GM19099 (cell line): ENCODE measurements around the gene SLC22A4.

Source experiments
- POLR2A ChIP-seq: IDR thresholded peaks from 3 replicates; pipeline ENCODE4 v1.6.1; 2011; ENCODE audit warnings: low read depth; ENCODE audit not compliant: insufficient read length; ENCODE audit errors: extremely low read depth

SLC22A4 gene

DNA sequence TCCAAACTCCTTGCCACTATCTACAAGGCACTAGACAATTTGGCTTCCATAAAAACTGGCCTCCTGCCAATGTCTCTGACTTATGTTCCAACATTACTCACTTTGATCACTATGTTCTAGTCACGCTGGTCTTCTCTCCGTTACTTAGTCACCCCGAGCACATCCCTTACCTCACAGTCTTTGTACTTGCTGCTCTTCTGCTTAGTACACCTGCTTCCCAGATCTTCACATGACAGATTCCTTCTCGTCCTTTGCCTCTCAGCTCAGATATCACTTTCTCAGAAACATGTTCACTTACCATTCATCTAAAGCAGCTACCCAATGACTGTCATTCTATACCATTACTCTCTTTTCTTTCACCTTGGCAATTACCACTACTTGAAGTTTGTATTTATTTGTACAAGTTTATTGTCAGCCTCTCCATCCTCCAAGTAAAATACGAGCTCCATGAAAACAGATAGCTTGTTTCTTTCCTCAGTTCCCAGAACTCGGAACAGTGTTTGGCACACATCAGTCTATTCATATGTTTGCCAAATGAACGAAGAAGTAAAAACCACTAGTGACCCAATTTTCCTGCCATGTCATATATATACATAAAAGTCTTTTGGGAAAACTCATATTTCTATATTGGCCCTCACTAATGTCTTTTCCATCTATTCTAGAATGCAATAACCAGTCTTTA lies 69.4 kb downstream of the SLC22A4 start:
- TF ChIP-seq POLR2A: no peak

GRCh38 chr5:132364319-132364718 lies 70.1 kb downstream of the SLC22A4 start:
- TF ChIP-seq POLR2A: no peak

DNA sequence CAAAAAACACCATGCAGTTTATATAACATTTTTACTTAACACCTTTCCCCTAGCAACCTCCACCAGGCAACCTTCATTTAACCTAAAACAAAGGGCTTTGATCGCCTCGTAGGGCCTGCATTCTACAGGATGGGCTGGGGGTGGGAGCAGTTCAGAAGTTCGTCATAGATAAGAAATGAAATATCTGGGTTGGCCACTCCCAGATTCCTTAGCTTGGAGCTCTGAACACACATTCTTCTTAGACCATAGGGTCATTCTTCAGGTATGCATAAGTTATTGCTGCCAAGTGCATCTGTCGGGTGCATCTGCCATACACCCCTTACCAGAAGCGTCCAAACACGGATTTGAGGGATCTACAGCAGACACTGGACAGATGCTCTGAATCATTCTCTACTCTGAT lies 71.0 kb downstream of the SLC22A4 start:
- TF ChIP-seq POLR2A: no peak

- TF ChIP-seq POLR2A: no peak
Observed at GRCh38 chr5:132368186-132368585, 74.0 kb downstream of the SLC22A4 start.

- no peak for TF ChIP-seq POLR2A
Observed at GRCh38 chr5:132369007-132369473, 74.8 kb downstream of the SLC22A4 start.

GRCh38 chr5:132369474-132370180 lies 75.4 kb downstream of the SLC22A4 start, which contains the start of gene SLC22A5:
SLC22A5 (plus strand) TSS chr5:132369710; CDS start chr5:132369973, 263 bp downstream.
- peak; percentile 70 for TF ChIP-seq POLR2A

- no peak for TF ChIP-seq POLR2A
Observed at GRCh38 chr5:132370181-132370970, 76.2 kb downstream of the SLC22A4 start.

GRCh38 chr5:132370971-132371602 lies 76.9 kb downstream of the SLC22A4 start:
- no peak for TF ChIP-seq POLR2A

GRCh38 chr5:132371603-132371994 lies 77.4 kb downstream of the SLC22A4 start:
- no peak for TF ChIP-seq POLR2A

- TF ChIP-seq POLR2A: no peak
Observed at GRCh38 chr5:132372127-132372526, 77.9 kb downstream of the SLC22A4 start.

GRCh38 chr5:132372542-132372941 lies 78.3 kb downstream of the SLC22A4 start:
- no peak for TF ChIP-seq POLR2A

DNA sequence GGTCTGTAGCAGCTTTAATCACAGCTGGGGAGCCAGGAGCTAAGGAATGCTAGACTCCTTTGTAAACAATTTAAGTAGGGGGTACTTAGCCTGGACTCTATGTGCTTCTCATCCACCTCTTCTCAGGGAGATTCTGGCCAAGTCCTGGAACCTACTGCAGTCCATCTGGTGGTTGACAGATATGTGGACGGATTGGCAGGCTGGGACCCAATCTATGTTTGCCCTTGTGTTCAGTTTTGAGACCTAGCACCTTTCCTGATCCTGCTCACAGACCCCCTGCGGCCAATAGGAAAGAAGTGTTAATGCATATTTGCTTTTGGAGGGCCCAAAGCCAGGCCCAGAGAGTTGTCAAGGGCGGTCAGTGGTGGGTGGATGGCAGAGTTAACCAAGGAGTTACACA lies 81.8 kb downstream of the SLC22A4 start:
- TF ChIP-seq POLR2A: no peak

DNA sequence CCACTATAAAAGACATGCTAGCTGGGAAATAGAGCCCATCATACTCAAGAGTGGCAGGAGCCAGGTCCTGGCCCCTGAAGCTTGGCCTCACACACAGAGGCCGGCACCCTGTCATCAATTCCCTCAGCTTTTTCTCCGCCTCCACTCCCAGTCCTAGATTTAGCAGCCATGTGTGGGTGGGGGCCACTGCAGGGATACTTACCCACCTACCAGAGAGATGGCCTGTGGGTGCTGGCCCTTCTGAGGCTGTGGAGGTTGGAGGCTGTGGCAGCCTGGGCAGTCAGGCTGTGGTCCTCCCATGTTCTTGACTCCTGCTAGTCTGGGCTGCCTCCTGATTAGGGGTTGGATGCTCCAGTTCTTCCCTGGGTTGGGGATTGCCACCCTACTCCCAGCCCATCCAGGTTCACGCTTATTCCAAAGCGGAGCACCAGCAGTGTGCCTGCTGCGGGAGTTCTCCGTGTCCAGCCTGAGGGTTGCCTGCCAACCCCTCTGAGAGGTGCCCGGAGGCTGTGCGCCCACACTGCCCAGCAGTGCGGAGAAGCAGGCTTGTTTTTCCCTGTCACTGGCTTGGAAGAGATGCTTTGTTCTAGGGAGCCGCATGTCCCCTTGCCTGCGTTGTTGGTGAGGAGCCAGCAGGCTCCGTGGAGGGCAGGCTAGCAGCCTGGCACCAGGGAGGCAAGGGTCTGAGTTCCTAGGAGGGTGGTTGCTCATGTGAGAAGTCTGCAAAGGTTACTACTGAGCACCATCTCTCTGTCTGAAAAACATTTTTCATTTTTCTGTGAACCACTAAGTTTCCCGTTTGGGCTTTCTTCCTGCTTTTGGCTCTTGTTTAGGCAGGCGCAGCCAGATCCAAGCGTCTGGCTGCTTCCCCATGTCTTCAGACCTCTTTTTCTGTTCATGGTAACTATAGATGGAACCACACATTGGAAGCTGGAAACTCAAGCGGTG lies 82.8 kb downstream of the SLC22A4 start:
- no peak for TF ChIP-seq POLR2A

DNA sequence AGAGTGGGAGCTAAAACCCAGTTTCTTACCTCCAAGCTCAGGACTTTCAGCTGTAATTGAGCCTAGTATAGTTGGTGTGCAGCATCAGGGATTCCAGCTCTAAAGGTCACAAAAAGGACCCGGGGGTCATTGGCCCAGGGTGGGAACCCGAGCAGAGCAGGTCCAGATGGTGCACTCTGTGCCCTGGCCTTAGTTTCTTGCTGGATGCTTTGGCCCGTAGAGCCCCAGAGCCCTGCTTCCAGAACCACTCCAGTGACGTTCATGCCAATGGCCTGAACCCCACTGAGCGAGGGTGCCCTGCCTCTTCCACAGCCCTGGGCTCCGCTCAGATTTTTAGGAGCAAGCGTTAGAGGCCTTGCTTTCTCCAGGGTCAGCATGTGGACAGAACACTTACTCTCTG lies 83.5 kb downstream of the SLC22A4 start:
- no peak for TF ChIP-seq POLR2A
